Measurements from ENCODE around the gene ZWINT.

ZWINT gene

GRCh38 chr10:56316603-56317002, 44.5 kb downstream of the ZWINT start:
- Histone ChIP-seq H3K27ac (no peak overlapping the region), H3K4me3 (IDR thresholded peaks at IDR 0.05; ENCODE audit: insufficient read depth, low read depth, low read length) (no peak overlapping the region), H2AFZ (ENCODE audit: low read depth) (no peak overlapping the region), H3K36me3 (ENCODE audit: insufficient read depth) (no peaks in the 10 kb centered on the region), H3K4me1 (ENCODE audit: low read depth, poor library complexity, severe bottlenecking) (peaks cover 25% of the 10 kb centered on the region), H3K27me3 (ENCODE audit: insufficient read depth, low read depth) (no peaks in the 10 kb centered on the region), H3K79me2 (ENCODE audit: insufficient read depth, low read depth) (no peaks in the 10 kb centered on the region), H4K20me1 (ENCODE audit: insufficient read depth) (no peaks in the 10 kb centered on the region), H3K9ac (no peak overlapping the region), H3K4me2 (no peak overlapping the region)
- TF ChIP-seq, protein P1, sequence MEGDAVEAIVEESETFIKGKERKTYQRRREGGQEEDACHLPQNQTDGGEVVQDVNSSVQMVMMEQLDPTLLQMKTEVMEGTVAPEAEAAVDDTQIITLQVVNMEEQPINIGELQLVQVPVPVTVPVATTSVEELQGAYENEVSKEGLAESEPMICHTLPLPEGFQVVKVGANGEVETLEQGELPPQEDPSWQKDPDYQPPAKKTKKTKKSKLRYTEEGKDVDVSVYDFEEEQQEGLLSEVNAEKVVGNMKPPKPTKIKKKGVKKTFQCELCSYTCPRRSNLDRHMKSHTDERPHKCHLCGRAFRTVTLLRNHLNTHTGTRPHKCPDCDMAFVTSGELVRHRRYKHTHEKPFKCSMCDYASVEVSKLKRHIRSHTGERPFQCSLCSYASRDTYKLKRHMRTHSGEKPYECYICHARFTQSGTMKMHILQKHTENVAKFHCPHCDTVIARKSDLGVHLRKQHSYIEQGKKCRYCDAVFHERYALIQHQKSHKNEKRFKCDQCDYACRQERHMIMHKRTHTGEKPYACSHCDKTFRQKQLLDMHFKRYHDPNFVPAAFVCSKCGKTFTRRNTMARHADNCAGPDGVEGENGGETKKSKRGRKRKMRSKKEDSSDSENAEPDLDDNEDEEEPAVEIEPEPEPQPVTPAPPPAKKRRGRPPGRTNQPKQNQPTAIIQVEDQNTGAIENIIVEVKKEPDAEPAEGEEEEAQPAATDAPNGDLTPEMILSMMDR (conservative IDR thresholded peaks at IDR 0.05; ENCODE audit: low read depth, low read length), result no peak
